CD4-positive, alpha-beta T cell treated with Interleukin-15 for 1 hour (primary cell): Measurements from ENCODE around the gene PKN2.
"Not testable (repeated sequence)": the region's sequence is repeated elsewhere in the genome, so short reads cannot be mapped to it uniquely, and the experiment has no call there.

Experiments
- DNase-seq: peaks from one replicate; pipeline ENCODE4 v3.0.0-alpha.2; 2020

The PKN2 gene

GRCh38 chr1:88680911-88681622 is 3.0 kb upstream of the PKN2 start:
- no peak for DNase-seq

GRCh38 chr1:88684482-88685258 is 597 bp downstream of the PKN2 start:
- DNase-seq = peak; percentile 43

GRCh38 chr1:88685259-88685620 is 1.2 kb downstream of the PKN2 start:
- DNase-seq = no peak

GRCh38 chr1:88691540-88691939 is 7.5 kb downstream of the PKN2 start:
- no peak for DNase-seq

- DNase-seq = no peak
Observed at GRCh38 chr1:88695781-88696180, 11.7 kb downstream of the PKN2 start.

GRCh38 chr1:88697503-88697902 is 13.4 kb downstream of the PKN2 start:
- DNase-seq = no peak

- no peak for DNase-seq
Observed at GRCh38 chr1:88698140-88698539, 14.1 kb downstream of the PKN2 start.

GRCh38 chr1:88698764-88699163 is 14.7 kb downstream of the PKN2 start:
- no peak for DNase-seq

GRCh38 chr1:88700425-88701013 is 16.4 kb downstream of the PKN2 start:
- DNase-seq = no peak

- DNase-seq = no peak
Observed at GRCh38 chr1:88701275-88701674, 17.2 kb downstream of the PKN2 start.

- not testable (repeated sequence) for DNase-seq
Observed at GRCh38 chr1:88701793-88702192, 17.7 kb downstream of the PKN2 start.

- no peak for DNase-seq
Observed at GRCh38 chr1:88708011-88708410, 23.9 kb downstream of the PKN2 start.

- not testable (repeated sequence) for DNase-seq
Observed at GRCh38 chr1:88712907-88713306, 28.8 kb downstream of the PKN2 start.

GRCh38 chr1:88716571-88716970 is 32.5 kb downstream of the PKN2 start:
- DNase-seq = not testable (repeated sequence)

GRCh38 chr1:88722492-88722891 is 38.4 kb downstream of the PKN2 start:
- DNase-seq = no peak

GRCh38 chr1:88726697-88727096 is 42.6 kb downstream of the PKN2 start:
- no peak for DNase-seq

- DNase-seq = no peak
Observed at GRCh38 chr1:88727205-88727604, 43.1 kb downstream of the PKN2 start.

GRCh38 chr1:88729297-88729696 is 45.2 kb downstream of the PKN2 start:
- no peak for DNase-seq

GRCh38 chr1:88730132-88730675 is 46.1 kb downstream of the PKN2 start:
- no peak for DNase-seq

GRCh38 chr1:88730995-88731394 is 46.9 kb downstream of the PKN2 start:
- no peak for DNase-seq

- DNase-seq = no peak
Observed at GRCh38 chr1:88731475-88732269, 47.6 kb downstream of the PKN2 start.

GRCh38 chr1:88735382-88735781 is 51.3 kb downstream of the PKN2 start:
- no peak for DNase-seq

GRCh38 chr1:88735909-88736308 is 51.8 kb downstream of the PKN2 start:
- no peak for DNase-seq
